Measurements from ENCODE around the gene SLC1A2. TPM values are rescaled to one million over a fixed set of nuclear protein-coding genes. Genes with fewer than 3 reads are reported as not detected.
A peak's percentile ranks its signal among the peaks of the same experiment; 100 is the strongest.

The SLC1A2 gene
- total RNA-seq, 2 donors from 2014 or later = 0.54 to 0.78 TPM

GRCh38 chr11:35247428-35247827, 171.9 kb downstream of the SLC1A2 start:
- DNase-seq (ENCODE audit: low spot score) (no peak), ATAC-seq (ENCODE audit: insufficient number of reproducible peaks, low FRiP score, low read depth) (no peak)
- H3K27ac ChIP-seq = peak overlapping the region; percentile 90

GRCh38 chr11:35246745-35247144, 172.6 kb downstream of the SLC1A2 start:
- H3K4me3 ChIP-seq = no peak overlapping the region
- DNase-seq (ENCODE audit: low spot score) (no peak), ATAC-seq (ENCODE audit: insufficient number of reproducible peaks, low FRiP score, low read depth) (peak; percentile 86)
- H3K36me3 ChIP-seq = no peaks in the 10 kb centered on the region
- H3K27ac ChIP-seq = peak overlapping the region; percentile 90
- no peaks in the 10 kb centered on the region for H3K27me3 ChIP-seq (replicated peaks; ENCODE audit: insufficient read depth)
- TF ChIP-seq, protein P1, sequence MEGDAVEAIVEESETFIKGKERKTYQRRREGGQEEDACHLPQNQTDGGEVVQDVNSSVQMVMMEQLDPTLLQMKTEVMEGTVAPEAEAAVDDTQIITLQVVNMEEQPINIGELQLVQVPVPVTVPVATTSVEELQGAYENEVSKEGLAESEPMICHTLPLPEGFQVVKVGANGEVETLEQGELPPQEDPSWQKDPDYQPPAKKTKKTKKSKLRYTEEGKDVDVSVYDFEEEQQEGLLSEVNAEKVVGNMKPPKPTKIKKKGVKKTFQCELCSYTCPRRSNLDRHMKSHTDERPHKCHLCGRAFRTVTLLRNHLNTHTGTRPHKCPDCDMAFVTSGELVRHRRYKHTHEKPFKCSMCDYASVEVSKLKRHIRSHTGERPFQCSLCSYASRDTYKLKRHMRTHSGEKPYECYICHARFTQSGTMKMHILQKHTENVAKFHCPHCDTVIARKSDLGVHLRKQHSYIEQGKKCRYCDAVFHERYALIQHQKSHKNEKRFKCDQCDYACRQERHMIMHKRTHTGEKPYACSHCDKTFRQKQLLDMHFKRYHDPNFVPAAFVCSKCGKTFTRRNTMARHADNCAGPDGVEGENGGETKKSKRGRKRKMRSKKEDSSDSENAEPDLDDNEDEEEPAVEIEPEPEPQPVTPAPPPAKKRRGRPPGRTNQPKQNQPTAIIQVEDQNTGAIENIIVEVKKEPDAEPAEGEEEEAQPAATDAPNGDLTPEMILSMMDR (IDR thresholded peaks at IDR 0.05) = no peak
- H3K4me1 ChIP-seq (ENCODE audit: control insufficient read depth in 1 of 2, low read depth in 2 of 2) = peaks cover 13 to 19% of the 10 kb centered on the region in 2 donors
- no peaks in the 10 kb centered on the region for H3K9me3 ChIP-seq

More at GRCh38 chr11:35247428-35247827, 171.9 kb downstream of the SLC1A2 start:
- peaks cover 13 to 19% of the 10 kb centered on the region in 2 donors for H3K4me1 ChIP-seq (ENCODE audit: control insufficient read depth in 1 of 2, low read depth in 2 of 2)
- no peaks in the 10 kb centered on the region for H3K27me3 ChIP-seq (replicated peaks; ENCODE audit: insufficient read depth)
- TF ChIP-seq, protein P1 (IDR thresholded peaks at IDR 0.05) = no peak
- H3K9me3 ChIP-seq = no peaks in the 10 kb centered on the region
- H3K36me3 ChIP-seq = no peaks in the 10 kb centered on the region
- no peak overlapping the region for H3K4me3 ChIP-seq

GRCh38 chr11:35245786-35246185, 173.6 kb downstream of the SLC1A2 start:
- no peaks in the 10 kb centered on the region for H3K27me3 ChIP-seq (replicated peaks; ENCODE audit: insufficient read depth)
- no peaks in the 10 kb centered on the region for H3K9me3 ChIP-seq
- peaks cover 13 to 19% of the 10 kb centered on the region in 2 donors for H3K4me1 ChIP-seq (ENCODE audit: control insufficient read depth in 1 of 2, low read depth in 2 of 2)
- DNase-seq (ENCODE audit: low spot score) = no peak
- no peak overlapping the region for H3K4me3 ChIP-seq
- no peak for ATAC-seq (ENCODE audit: insufficient number of reproducible peaks, low FRiP score, low read depth)
- no peaks in the 10 kb centered on the region for H3K36me3 ChIP-seq
- TF ChIP-seq, protein P1 (IDR thresholded peaks at IDR 0.05) = no peak
- H3K27ac ChIP-seq = peak overlapping the region; percentile 90

DNA sequence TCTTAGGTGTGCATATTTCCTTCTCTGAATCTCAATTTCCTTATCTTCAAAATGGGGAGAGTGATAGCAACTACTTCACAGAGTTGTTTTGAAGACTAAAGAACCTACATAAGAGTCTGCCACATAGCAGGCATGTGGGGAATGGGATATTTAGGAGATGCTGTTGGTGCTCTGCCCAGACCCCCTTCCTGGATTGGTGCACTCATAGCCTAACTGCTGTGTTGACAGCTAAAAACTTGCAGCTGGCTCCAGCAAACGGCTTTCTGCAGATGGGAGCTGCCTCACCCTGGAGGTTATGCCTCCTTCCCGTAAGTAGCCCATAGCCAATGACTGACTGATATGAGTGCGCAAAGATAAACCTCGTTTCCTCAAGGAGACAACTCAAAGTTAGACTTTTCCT, 174.3 kb downstream of the SLC1A2 start:
- H3K9me3 ChIP-seq = no peaks in the 10 kb centered on the region
- no peaks in the 10 kb centered on the region for H3K36me3 ChIP-seq
- no peaks in the 10 kb centered on the region for H3K27me3 ChIP-seq (replicated peaks; ENCODE audit: insufficient read depth)
- no peak for DNase-seq (ENCODE audit: low spot score)
- H3K27ac ChIP-seq = peak overlapping the region in 1 of 2 donors; percentile 90
- peaks cover 13 to 19% of the 10 kb centered on the region in 2 donors for H3K4me1 ChIP-seq (ENCODE audit: control insufficient read depth in 1 of 2, low read depth in 2 of 2)
- ATAC-seq (ENCODE audit: insufficient number of reproducible peaks, low FRiP score, low read depth) = no peak
- TF ChIP-seq, protein P1 (IDR thresholded peaks at IDR 0.05) = no peak
- H3K4me3 ChIP-seq = no peak overlapping the region

DNA sequence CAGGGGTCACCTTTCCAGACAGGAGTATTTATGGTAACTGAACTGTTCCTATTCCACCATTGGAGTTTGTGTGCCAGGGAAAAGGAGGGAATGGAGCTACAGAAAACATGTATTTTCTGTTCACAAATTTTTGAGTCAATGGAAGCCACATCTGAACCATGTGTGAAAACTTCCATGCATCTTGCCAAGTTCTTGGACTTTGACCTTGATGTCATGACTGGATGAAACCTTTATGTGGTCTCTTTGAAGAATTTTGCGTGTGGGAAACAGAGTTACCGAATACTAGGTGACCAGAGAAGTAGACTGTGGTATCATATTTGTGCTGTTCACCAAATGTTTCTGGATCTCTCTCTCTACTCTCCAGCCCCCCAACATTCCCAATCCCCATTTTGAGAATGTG, 175.6 kb downstream of the SLC1A2 start:
- H3K4me3 ChIP-seq = no peak overlapping the region
- H3K27ac ChIP-seq = no peak overlapping the region
- ATAC-seq (ENCODE audit: insufficient number of reproducible peaks, low FRiP score, low read depth) (no peak), DNase-seq (ENCODE audit: low spot score) (no peak)
- peaks cover 13 to 23% of the 10 kb centered on the region in 2 donors for H3K4me1 ChIP-seq (ENCODE audit: control insufficient read depth in 1 of 2, low read depth in 2 of 2)
- no peaks in the 10 kb centered on the region for H3K9me3 ChIP-seq
- H3K27me3 ChIP-seq (replicated peaks; ENCODE audit: insufficient read depth) = no peaks in the 10 kb centered on the region
- no peaks in the 10 kb centered on the region for H3K36me3 ChIP-seq
- TF ChIP-seq, protein P1 (IDR thresholded peaks at IDR 0.05) = no peak
